Ovary (tissue), 3 donors: ENCODE results near the gene RAB3GAP1.

Experiments
- POLR2A ChIP-seq: fragments of 450-650 bp; IDR thresholded peaks from one replicate; pipeline ENCODE4 v1.6.1; 2017; ENCODE audit warnings: antibody characterized with exemption, mild to moderate bottlenecking, moderate library complexity
- TF ChIP-seq, protein P1 (sequence below), 3 donors: fragments of 450-650 bp in 2 of 3; fragments of 200-600 bp in 1 of 3; IDR thresholded peaks; one replicate each; pipeline versions ENCODE4 v1.5.1 to v1.8.0; 2016 to 2022; ENCODE audit warnings: antibody characterized with exemption in 3 of 3, mild to moderate bottlenecking in 1 of 3
- donor health status: DM: no; HTN: no; CAD: no.

- TF ChIP-seq, protein P1, sequence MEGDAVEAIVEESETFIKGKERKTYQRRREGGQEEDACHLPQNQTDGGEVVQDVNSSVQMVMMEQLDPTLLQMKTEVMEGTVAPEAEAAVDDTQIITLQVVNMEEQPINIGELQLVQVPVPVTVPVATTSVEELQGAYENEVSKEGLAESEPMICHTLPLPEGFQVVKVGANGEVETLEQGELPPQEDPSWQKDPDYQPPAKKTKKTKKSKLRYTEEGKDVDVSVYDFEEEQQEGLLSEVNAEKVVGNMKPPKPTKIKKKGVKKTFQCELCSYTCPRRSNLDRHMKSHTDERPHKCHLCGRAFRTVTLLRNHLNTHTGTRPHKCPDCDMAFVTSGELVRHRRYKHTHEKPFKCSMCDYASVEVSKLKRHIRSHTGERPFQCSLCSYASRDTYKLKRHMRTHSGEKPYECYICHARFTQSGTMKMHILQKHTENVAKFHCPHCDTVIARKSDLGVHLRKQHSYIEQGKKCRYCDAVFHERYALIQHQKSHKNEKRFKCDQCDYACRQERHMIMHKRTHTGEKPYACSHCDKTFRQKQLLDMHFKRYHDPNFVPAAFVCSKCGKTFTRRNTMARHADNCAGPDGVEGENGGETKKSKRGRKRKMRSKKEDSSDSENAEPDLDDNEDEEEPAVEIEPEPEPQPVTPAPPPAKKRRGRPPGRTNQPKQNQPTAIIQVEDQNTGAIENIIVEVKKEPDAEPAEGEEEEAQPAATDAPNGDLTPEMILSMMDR (IDR thresholded peaks at IDR 0.05) = no peak
- no peak for TF ChIP-seq POLR2A
These were observed 92.3 kb downstream of the RAB3GAP1 start for GRCh38 chr2:135144343-135144742.
